PC-9 (cell line): ENCODE data around the gene TTLL7.

Experiments
- EZH2 ChIP-seq: fragments of 200-600 bp; sonication (generic); IDR thresholded peaks from 2 replicates; pipeline ENCODE4 v1.8.0; 2017; ENCODE audit warnings: antibody characterized with exemption, low read depth
- TF ChIP-seq, protein P1 (sequence below): fragments of 200-600 bp; sonication (generic); conservative IDR thresholded peaks from 2 replicates; pipeline ENCODE4 v1.6.1; 2017; ENCODE audit warnings: mixed run types, antibody characterized with exemption, mild to moderate bottlenecking, moderate library complexity

DNA sequence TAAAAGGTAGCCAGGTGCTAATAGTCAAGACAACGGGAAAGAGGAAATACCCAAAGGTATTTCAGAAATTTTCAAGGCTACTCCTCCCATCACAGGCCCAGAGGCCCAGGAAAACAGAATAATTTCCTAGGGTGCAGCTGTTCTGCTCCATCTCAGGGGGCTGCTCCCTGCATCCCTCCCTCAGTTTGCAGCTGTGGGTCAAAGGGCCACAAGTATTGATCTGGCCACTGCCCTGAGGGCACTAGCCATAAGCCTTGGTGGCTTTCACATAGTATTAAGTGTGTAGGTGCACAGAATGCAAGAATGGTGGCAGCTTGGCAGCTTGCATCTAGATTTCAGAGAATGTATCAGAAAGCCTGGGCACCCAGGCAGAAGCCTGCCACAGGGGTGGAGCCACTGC lies 179.5 kb downstream of the TTLL7 start:
- TF ChIP-seq, protein P1, sequence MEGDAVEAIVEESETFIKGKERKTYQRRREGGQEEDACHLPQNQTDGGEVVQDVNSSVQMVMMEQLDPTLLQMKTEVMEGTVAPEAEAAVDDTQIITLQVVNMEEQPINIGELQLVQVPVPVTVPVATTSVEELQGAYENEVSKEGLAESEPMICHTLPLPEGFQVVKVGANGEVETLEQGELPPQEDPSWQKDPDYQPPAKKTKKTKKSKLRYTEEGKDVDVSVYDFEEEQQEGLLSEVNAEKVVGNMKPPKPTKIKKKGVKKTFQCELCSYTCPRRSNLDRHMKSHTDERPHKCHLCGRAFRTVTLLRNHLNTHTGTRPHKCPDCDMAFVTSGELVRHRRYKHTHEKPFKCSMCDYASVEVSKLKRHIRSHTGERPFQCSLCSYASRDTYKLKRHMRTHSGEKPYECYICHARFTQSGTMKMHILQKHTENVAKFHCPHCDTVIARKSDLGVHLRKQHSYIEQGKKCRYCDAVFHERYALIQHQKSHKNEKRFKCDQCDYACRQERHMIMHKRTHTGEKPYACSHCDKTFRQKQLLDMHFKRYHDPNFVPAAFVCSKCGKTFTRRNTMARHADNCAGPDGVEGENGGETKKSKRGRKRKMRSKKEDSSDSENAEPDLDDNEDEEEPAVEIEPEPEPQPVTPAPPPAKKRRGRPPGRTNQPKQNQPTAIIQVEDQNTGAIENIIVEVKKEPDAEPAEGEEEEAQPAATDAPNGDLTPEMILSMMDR = no peak
- TF ChIP-seq EZH2 = no peak
